A673 (cell line): Measurements from ENCODE around the gene BCDIN3D. TPM values are rescaled to one million over a fixed set of nuclear protein-coding genes. Genes with fewer than 3 reads are reported as not detected.

ENCODE experiments used
- BruUV-seq: library from RNA; stranded (reverse); fragments of 400-500 nt; replicated peaks from 2 replicates; lab custom pipeline; 2021; lab: Mats Ljungman, UMichigan
- CTCF ChIA-PET: fragments of 300-600 bp; sonication (Branson Sonifier 250); formaldehyde crosslinking; loops from one replicate; lab custom pipeline; 2022; ENCODE audit warnings: antibody characterized with exemption; lab: Charles Lee
- POLR2A ChIA-PET: fragments of 300-600 bp; sonication (Branson Sonifier 250); formaldehyde crosslinking; loops from one replicate; lab custom pipeline; 2022; ENCODE audit warnings: antibody characterized with exemption; ENCODE audit not compliant: low non-redundant PET; lab: Charles Lee
- DNase-seq: peaks from one replicate; pipeline ENCODE4 v3.0.0-alpha.2; 2015; ENCODE audit warnings: low spot score
- H3K27ac ChIP-seq: fragments of 200-600 bp; sonication (generic); 2 replicates; pipeline ENCODE4 v1.5.1; 2016; ENCODE audit warnings: mixed run types, low read depth, mild to moderate bottlenecking, mixed read lengths, antibody characterized with exemption, low read length; ENCODE audit not compliant: poor library complexity, severe bottlenecking
- H3K27me3 ChIP-seq: fragments of 200-600 bp; sonication (generic); replicated peaks from 2 replicates; pipeline ENCODE4 v1.6.1; 2017; ENCODE audit warnings: mixed run types, low read depth, mild to moderate bottlenecking, mixed read lengths, antibody characterized with exemption, low read length; ENCODE audit not compliant: insufficient read depth, poor library complexity
- H3K36me3 ChIP-seq: fragments of 200-600 bp; sonication (generic); 2 replicates; pipeline ENCODE4 v1.6.1; 2016; ENCODE audit warnings: mixed run types, mild to moderate bottlenecking, mixed read lengths, antibody characterized with exemption, low read length; ENCODE audit not compliant: insufficient read depth, poor library complexity, severe bottlenecking
- H3K4me1 ChIP-seq: fragments of 200-600 bp; sonication (generic); 2 replicates; pipeline ENCODE4 v1.6.1; 2017; ENCODE audit warnings: mixed run types, mild to moderate bottlenecking, mixed read lengths, antibody characterized with exemption, low read length; ENCODE audit not compliant: insufficient read depth, poor library complexity, severe bottlenecking
- H3K4me3 ChIP-seq: fragments of 200-600 bp; sonication (generic); 2 replicates; pipeline ENCODE4 v1.5.1; 2016; ENCODE audit warnings: low read depth, mixed run types, mild to moderate bottlenecking, mixed read lengths, low read length; ENCODE audit not compliant: poor library complexity, severe bottlenecking
- H3K9me3 ChIP-seq: fragments of 200-600 bp; sonication (generic); 2 replicates; pipeline ENCODE4 v1.6.1; 2016; ENCODE audit warnings: mixed run types, low read depth, mild to moderate bottlenecking, mixed read lengths, antibody characterized with exemption, low read length; ENCODE audit not compliant: poor library complexity, severe bottlenecking
- EZH2 ChIP-seq: fragments of 200-600 bp; sonication (generic); IDR thresholded peaks from 2 replicates; pipeline ENCODE4 v1.6.1; 2017; ENCODE audit warnings: borderline replicate concordance, low read depth, mild to moderate bottlenecking, mixed read lengths, antibody characterized with exemption, low read length; ENCODE audit not compliant: poor library complexity, severe bottlenecking
- intact Hi-C: fragments of 100-400 bp; cut with micrococcal nuclease; formaldehyde crosslinking; loops from one replicate; pipeline ENCODE4 v1.10.0; 2022; ENCODE audit not compliant: unreplicated experiment
- total RNA-seq: library from RNA; stranded (reverse); gene quantifications from 2 replicates; pipeline ENCODE4 v1.2.3, GENCODE V29; 2021
- TF ChIP-seq, protein P1 (sequence below): fragments of 300-800, 200-600 bp; sonication (generic); conservative IDR thresholded peaks from 2 replicates; pipeline ENCODE4 v1.5.1; 2017; ENCODE audit warnings: low read depth, mild to moderate bottlenecking, antibody characterized with exemption, low read length, moderate library complexity, mixed read lengths

The BCDIN3D gene
- total RNA-seq, 1 experiment from 2014 or later: 5.7 TPM

DNA sequence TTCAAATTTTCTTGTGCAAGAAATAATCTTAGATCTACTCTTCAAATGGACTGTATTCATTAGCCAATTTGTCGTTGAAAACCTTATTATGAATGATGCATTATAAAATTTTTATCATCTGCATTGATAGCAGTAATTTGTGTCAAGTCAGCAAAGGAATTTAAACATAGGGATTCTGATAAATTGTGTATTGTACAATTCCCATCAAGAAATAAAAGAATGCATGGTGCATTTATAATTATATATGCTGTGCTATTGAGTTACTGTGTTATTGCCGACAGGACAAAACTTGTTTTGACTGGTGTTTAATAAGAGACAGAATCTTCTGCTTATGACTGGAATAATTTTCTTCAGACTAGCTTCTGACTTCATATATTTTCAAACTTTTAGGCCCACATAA lies 3.1 kb upstream of the BCDIN3D start:
- Histone ChIP-seq H3K27ac (no peak overlapping the region), H3K4me3 (no peak overlapping the region), H3K27me3 (no peaks in the 10 kb centered on the region), H3K9me3 (no peaks in the 10 kb centered on the region), H3K36me3 (no peaks in the 10 kb centered on the region), H3K4me1 (peaks cover 15% of the 10 kb centered on the region)
- no peak for TF ChIP-seq EZH2
- TF ChIP-seq, protein P1, sequence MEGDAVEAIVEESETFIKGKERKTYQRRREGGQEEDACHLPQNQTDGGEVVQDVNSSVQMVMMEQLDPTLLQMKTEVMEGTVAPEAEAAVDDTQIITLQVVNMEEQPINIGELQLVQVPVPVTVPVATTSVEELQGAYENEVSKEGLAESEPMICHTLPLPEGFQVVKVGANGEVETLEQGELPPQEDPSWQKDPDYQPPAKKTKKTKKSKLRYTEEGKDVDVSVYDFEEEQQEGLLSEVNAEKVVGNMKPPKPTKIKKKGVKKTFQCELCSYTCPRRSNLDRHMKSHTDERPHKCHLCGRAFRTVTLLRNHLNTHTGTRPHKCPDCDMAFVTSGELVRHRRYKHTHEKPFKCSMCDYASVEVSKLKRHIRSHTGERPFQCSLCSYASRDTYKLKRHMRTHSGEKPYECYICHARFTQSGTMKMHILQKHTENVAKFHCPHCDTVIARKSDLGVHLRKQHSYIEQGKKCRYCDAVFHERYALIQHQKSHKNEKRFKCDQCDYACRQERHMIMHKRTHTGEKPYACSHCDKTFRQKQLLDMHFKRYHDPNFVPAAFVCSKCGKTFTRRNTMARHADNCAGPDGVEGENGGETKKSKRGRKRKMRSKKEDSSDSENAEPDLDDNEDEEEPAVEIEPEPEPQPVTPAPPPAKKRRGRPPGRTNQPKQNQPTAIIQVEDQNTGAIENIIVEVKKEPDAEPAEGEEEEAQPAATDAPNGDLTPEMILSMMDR: no peak
- no peak for DNase-seq
- ChIA-PET POLR2A (no interaction called here), CTCF (no interaction called here)
- intact Hi-C loops: no loop called here
- BruUV-seq: no TSS peak

DNA sequence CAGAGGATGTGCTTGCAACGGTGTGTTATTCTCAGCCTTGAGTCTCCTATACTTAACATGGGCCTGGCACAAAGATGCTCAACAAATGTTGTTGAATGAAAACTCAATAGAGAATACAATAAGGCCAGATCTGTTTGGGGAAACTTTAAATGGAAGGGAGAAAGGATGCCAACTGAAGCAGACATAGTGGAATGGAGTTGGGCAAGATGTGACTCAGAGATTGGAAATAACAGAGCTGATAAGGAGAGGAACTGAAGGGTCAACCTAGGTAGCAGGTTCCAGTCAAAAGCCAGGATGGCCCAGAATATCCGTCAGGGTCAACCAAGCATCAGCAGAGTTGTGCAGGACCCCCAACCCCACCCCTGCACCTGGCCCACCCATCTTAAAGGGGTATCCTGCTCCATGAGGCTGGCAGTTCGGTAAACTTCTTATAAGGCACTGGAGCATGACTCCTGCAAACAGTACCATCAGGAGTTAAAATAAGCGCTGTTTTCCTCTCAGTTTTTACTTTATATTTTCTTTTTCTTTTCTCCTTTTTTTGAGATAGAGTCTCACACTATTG lies 1.1 kb upstream of the BCDIN3D start:
- no peaks in the 10 kb centered on the region for H3K27me3 ChIP-seq
- no peak overlapping the region for H3K27ac ChIP-seq
- DNase-seq: no peak
- H3K36me3 ChIP-seq: no peaks in the 10 kb centered on the region
- H3K4me1 ChIP-seq: peaks cover 15% of the 10 kb centered on the region
- H3K4me3 ChIP-seq: no peak overlapping the region
- CTCF ChIA-PET: no interaction called here
- BruUV-seq: no TSS peak
- no peak for TF ChIP-seq EZH2
- TF ChIP-seq, protein P1: no peak
- intact Hi-C loops: no loop called here
- no peaks in the 10 kb centered on the region for H3K9me3 ChIP-seq
- POLR2A ChIA-PET: no interaction called here

DNA sequence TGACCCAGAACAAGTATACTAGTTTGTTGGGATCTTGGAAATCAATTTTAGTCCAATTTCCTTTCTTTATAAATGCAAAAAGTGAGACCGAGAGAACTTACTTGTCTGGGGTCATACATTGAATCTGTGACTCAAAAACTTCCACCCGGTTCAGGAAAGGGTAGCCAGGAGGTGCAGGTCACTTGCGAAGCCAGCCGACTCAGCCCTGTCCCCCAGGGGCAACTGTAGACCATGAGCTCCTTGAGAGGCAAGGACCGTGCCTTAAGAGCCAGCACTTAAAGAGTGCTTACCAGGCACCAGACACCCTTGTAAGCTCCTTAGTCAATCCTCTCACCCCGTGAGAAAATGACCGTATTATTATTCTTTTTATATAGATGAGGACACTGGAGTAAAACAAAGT lies 505 bp upstream of the BCDIN3D start:
- Histone ChIP-seq H3K27ac (peak overlapping the region; percentile 89), H3K4me1 (peaks cover 15% of the 10 kb centered on the region), H3K9me3 (no peaks in the 10 kb centered on the region), H3K36me3 (no peaks in the 10 kb centered on the region), H3K4me3 (peak overlapping the region; percentile 61), H3K27me3 (no peaks in the 10 kb centered on the region)
- CTCF ChIA-PET: interaction anchor here (0.5 kb wide), 1 partner anchor 454 kb away, joined by 4 read pairs; no protein-coding TSS in a partner anchor
- POLR2A ChIA-PET: no interaction called here
- BruUV-seq: TSS peak; percentile 96
- no peak for DNase-seq
- intact Hi-C loops: no loop called here
- TF ChIP-seq, protein P1: no peak
- no peak for TF ChIP-seq EZH2
